Glutamatergic neuron (in vitro differentiated cells): ENCODE data around the gene WNT10A. TPM values are rescaled to one million over a fixed set of nuclear protein-coding genes. Genes with fewer than 3 reads are reported as not detected.
A peak's percentile ranks its signal among the peaks of the same experiment; 100 is the strongest.

Source experiments
- DNase-seq: peaks from one replicate; pipeline ENCODE4 v3.0.0; 2022
- H3K27ac Mint-ChIP-seq: one replicate; pipeline ENCODE4 v1.8.0; 2020; ENCODE audit warnings: mild to moderate bottlenecking, mixed read lengths, inconsistent platforms; ENCODE audit not compliant: unreplicated experiment
- H3K27me3 Mint-ChIP-seq: one replicate; pipeline ENCODE4 v1.8.0; 2020; ENCODE audit warnings: mild to moderate bottlenecking, moderate library complexity, mixed read lengths, inconsistent platforms; ENCODE audit not compliant: unreplicated experiment
- H3K36me3 Mint-ChIP-seq: one replicate; pipeline ENCODE4 v1.8.0; 2020; ENCODE audit warnings: mild to moderate bottlenecking, mixed read lengths, inconsistent platforms; ENCODE audit not compliant: unreplicated experiment
- H3K4me1 Mint-ChIP-seq: one replicate; pipeline ENCODE4 v1.8.0; 2020; ENCODE audit warnings: mild to moderate bottlenecking, low read depth, mixed read lengths, inconsistent platforms; ENCODE audit not compliant: unreplicated experiment
- H3K4me3 Mint-ChIP-seq: one replicate; pipeline ENCODE4 v1.8.0; 2020; ENCODE audit warnings: mild to moderate bottlenecking, mixed read lengths, inconsistent platforms; ENCODE audit not compliant: unreplicated experiment
- H3K9me3 Mint-ChIP-seq: one replicate; pipeline ENCODE4 v1.8.0; 2020; ENCODE audit warnings: mild to moderate bottlenecking, moderate library complexity, mixed read lengths, inconsistent platforms; ENCODE audit not compliant: unreplicated experiment
- total RNA-seq: library from RNA; stranded (reverse); fragmentation: NEBNext Ultra II Directional; extraction: Animal tissue kit (Norgen Biotek cat#: 25700); gene quantifications from one replicate; pipeline ENCODE4 v1.2.1, GENCODE V29; 2021; ENCODE audit not compliant: unreplicated experiment
- TF ChIP-seq, protein P1 (sequence below): fragments of 200-600 bp; sonication (generic); IDR thresholded peaks from one replicate; pipeline ENCODE4 v1.5.0; 2021; ENCODE audit not compliant: partially characterized antibody, unreplicated experiment

Gene WNT10A
- total RNA-seq, 1 donor from 2014 or later, result 0.17 TPM

DNA sequence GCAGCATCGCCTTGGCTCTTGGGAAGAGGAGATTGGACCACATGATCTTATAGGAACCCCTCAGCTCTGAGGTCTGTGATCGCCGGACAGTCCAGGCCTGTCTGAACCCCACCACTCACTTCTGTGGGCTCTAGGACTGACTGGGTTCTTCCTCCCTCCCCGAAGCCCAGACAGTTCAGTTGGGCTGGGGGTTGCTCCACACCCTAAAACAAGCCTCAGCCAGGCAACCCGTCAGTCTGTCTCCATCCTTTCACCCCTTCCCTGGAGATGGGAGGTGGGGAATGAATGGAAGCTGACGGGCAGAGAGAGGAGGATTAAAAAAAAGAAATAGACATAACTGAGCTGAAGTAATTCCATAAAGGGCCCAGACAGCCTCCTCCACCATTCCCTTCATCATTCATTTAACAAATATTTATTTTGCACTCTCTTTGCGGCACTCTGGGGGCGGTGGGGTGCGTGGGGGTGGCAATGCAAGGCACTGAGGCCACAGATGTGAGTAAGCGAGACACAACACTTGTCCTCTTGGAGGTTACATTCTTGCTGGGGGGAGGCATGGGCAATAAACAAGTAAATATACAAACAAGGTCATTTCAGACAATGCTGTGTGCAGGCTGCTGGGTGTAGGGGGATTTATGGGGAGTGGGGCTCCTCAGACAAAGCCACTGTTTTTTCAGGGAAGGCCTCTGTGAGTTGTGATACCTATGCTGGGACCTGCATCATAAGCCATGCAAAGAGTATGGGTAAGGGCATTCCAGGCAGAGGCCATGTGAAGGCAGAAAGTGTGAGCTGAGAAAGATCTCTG is 12.9 kb downstream of the WNT10A start:
- H3K9me3 Mint-ChIP-seq, result peaks cover 22% of the 10 kb centered on the region
- H3K4me3 Mint-ChIP-seq, result peak overlapping the region; percentile 75
- TF ChIP-seq, protein P1, sequence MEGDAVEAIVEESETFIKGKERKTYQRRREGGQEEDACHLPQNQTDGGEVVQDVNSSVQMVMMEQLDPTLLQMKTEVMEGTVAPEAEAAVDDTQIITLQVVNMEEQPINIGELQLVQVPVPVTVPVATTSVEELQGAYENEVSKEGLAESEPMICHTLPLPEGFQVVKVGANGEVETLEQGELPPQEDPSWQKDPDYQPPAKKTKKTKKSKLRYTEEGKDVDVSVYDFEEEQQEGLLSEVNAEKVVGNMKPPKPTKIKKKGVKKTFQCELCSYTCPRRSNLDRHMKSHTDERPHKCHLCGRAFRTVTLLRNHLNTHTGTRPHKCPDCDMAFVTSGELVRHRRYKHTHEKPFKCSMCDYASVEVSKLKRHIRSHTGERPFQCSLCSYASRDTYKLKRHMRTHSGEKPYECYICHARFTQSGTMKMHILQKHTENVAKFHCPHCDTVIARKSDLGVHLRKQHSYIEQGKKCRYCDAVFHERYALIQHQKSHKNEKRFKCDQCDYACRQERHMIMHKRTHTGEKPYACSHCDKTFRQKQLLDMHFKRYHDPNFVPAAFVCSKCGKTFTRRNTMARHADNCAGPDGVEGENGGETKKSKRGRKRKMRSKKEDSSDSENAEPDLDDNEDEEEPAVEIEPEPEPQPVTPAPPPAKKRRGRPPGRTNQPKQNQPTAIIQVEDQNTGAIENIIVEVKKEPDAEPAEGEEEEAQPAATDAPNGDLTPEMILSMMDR, result no peak
- no peak for DNase-seq
- peaks cover 31% of the 10 kb centered on the region for H3K4me1 Mint-ChIP-seq
- H3K27ac Mint-ChIP-seq, result no peak overlapping the region
- H3K36me3 Mint-ChIP-seq, result peaks cover 3% of the 10 kb centered on the region
- peaks cover 25% of the 10 kb centered on the region for H3K27me3 Mint-ChIP-seq

DNA sequence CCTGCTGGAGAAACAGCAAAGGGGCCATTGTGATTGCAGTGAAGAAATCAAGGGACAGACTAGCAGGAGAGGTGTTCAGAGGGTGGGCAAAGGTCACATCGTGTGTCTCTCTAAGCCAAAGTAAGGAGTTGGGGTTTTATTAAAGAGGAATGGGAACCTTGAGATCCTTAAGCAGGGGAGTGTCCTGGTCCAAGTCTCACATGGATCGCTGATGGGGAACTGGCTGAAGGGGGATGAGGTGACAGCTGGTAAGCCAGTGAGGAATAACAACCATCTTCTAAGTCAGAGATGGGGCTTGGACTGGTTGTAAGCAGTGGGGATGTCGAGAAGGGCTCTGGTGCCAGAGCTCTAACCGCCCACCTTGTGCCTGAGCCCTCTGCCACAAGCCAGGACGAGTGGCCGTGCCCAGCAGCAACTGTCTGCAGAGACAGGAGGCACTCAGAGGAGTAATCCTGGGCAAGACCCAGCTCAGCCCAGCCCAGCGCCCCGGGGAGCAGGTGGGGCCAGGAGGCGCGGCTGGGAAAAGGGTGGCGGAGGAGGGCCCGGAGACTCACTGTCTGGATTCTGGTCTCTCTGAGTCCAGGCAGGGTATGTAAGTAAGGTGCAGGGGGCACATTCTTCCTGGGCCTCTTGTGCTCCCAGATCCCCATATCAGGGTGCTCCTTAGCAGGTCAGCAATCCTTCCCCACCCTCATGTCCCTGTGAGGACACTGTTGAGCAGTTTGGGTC is 13.7 kb downstream of the WNT10A start:
- no peak overlapping the region for H3K27ac Mint-ChIP-seq
- peaks cover 28% of the 10 kb centered on the region for H3K27me3 Mint-ChIP-seq
- H3K4me3 Mint-ChIP-seq, result peak overlapping the region; percentile 35
- H3K4me1 Mint-ChIP-seq, result peaks cover 33% of the 10 kb centered on the region
- DNase-seq, result no peak
- peaks cover 5% of the 10 kb centered on the region for H3K36me3 Mint-ChIP-seq
- TF ChIP-seq, protein P1, result no peak
- peaks cover 22% of the 10 kb centered on the region for H3K9me3 Mint-ChIP-seq

DNA sequence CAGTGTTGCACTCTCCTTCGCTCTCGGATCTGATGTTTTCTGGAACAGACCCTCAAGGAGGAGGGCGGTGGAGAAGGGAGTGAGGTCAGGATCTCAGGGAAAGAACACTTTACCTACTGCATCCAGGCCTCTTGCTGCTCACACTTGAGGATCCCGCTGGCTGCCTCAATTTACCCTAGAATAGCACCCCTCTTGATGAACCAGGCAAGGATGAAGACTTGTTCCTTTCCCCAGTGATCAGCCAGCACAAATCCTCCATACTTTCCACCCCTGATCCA is 14.2 kb downstream of the WNT10A start:
- TF ChIP-seq, protein P1, result no peak
- peaks cover 33% of the 10 kb centered on the region for H3K4me1 Mint-ChIP-seq
- no peak for DNase-seq

DNA sequence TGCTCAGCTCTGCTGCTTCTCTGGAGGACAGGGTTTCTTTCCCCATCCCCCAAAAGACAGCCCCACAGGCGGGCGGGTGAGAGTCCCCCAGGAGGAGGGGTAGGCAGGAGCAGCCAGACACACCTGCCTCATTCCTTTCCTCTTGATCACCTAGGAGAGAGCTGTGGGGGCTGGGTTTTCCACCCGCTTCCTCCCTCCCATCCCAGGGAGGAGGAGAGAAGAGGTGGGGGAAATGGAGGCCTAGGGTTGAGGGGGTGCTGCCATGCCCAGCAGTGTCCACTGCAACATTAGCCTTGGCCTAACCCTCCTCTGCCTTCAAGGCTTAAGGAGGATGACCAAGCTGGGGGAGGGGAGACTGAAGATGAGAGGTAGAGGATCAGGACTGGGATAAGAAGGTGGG is 14.7 kb downstream of the WNT10A start:
- DNase-seq, result no peak
- H3K36me3 Mint-ChIP-seq, result peaks cover 5% of the 10 kb centered on the region
- peaks cover 33% of the 10 kb centered on the region for H3K4me1 Mint-ChIP-seq
- no peak overlapping the region for H3K27ac Mint-ChIP-seq
- no peak overlapping the region for H3K4me3 Mint-ChIP-seq
- peaks cover 28% of the 10 kb centered on the region for H3K27me3 Mint-ChIP-seq
- H3K9me3 Mint-ChIP-seq, result peaks cover 22% of the 10 kb centered on the region
- TF ChIP-seq, protein P1, result no peak

More for the DNA sequence above, 14.2 kb downstream of the WNT10A start:
- H3K4me3 Mint-ChIP-seq, result no peak overlapping the region
- H3K27me3 Mint-ChIP-seq, result peaks cover 28% of the 10 kb centered on the region
- H3K9me3 Mint-ChIP-seq, result peaks cover 22% of the 10 kb centered on the region
- H3K36me3 Mint-ChIP-seq, result peaks cover 5% of the 10 kb centered on the region
- H3K27ac Mint-ChIP-seq, result peak overlapping the region; percentile 18
